Heart left ventricle (tissue), 16 donors: ENCODE data around the gene EHMT2. TPM values are rescaled to one million over a fixed set of nuclear protein-coding genes. Genes with fewer than 3 reads are reported as not detected.

Experiments
- ATAC-seq, 4 donors: fragments of 200-7000 bp; cut with Tn5 transposase; one replicate each; pipeline ENCODE4 v1.9.1; 2020 to 2022; ENCODE audit warnings: moderate library complexity in 4 of 4, mild to moderate bottlenecking in 3 of 4, moderate number of reproducible peaks in 1 of 4
- DNase-seq, 5 donors: peaks; one replicate each; pipeline ENCODE4 v3.0.0-alpha.2; 2020
- H3K27ac ChIP-seq, 12 donors: fragments of 200-600 bp; sonication (generic) in 4 of 12; one replicate each; pipeline versions ENCODE4 v1.5.0 to v1.8.0; 2016 to 2022; ENCODE audit warnings: mild to moderate bottlenecking in 2 of 12
- H3K27me3 ChIP-seq, 9 donors: fragments of 200-600 bp; sonication (generic) in 2 of 9; one replicate each; pipeline versions ENCODE4 v1.5.1 to v1.8.0; 2016 to 2022; ENCODE audit warnings: mild to moderate bottlenecking in 3 of 9
- H3K36me3 ChIP-seq, 9 donors: fragments of 200-600 bp; sonication (generic) in 2 of 9; one replicate each; pipeline versions ENCODE4 v1.5.0 to v1.8.0; 2018 to 2022; ENCODE audit warnings: mild to moderate bottlenecking in 2 of 9
- H3K4me1 ChIP-seq, 12 donors: fragments of 200-600 bp; sonication (generic) in 4 of 12; one replicate each; pipeline versions ENCODE4 v1.5.0 to v1.8.0; 2016 to 2022; ENCODE audit warnings: mild to moderate bottlenecking in 3 of 12
- H3K4me3 ChIP-seq, 12 donors: fragments of 200-600 bp; sonication (generic) in 4 of 12; one replicate each; pipeline versions ENCODE4 v1.5.0 to v1.8.0; 2017 to 2022; ENCODE audit warnings: mild to moderate bottlenecking in 9 of 12, moderate library complexity in 4 of 12
- H3K9me3 ChIP-seq, 12 donors: fragments of 200-600 bp; sonication (generic) in 4 of 12; one replicate each; pipeline versions ENCODE4 v1.5.0 to v1.8.0; 2016 to 2022; ENCODE audit warnings: mild to moderate bottlenecking in 1 of 12
- CTCF ChIP-seq, 12 donors: fragments of 200-600 bp; sonication (generic) in 4 of 12; IDR thresholded peaks; one replicate each; pipeline versions ENCODE4 v1.5.0 to v1.8.0; 2018 to 2022; ENCODE audit warnings: antibody characterized with exemption in 12 of 12, mild to moderate bottlenecking in 5 of 12
- POLR2A ChIP-seq, 2 donors: fragments of 450-650 bp; IDR thresholded peaks; one replicate each; pipeline ENCODE4 v1.6.1; 2017; ENCODE audit warnings: antibody characterized with exemption in 2 of 2, mild to moderate bottlenecking in 2 of 2, moderate library complexity in 2 of 2
- WGBS, 4 donors: extraction: QIAGEN DNeasy Blood & Tissue Kit in 2 of 4; methylation state at CpG; one replicate each; pipeline versions ENCODE4 v1.1.5 to v1.1.7; 2013 to 2018; 5-methylcytosine and 5-hydroxymethylcytosine counted together
- intact Hi-C, 10 donors: fragments of 100-400 bp; cut with DNase I; formaldehyde crosslinking; loops; one replicate each; pipeline versions ENCODE4 v1.11.1 to v1.14.2; 2022
- polyA plus RNA-seq, 2 donors: library from polyadenylated mRNA; stranded (reverse); fragments of 200-250 nt; gene quantifications; one replicate each; pipeline ENCODE4 v1.2.3, GENCODE V29; 2013
- total RNA-seq, 9 donors: library from RNA; depleted of rRNA in 2 of 9; stranded (reverse); fragments of >200 nt in 2 of 9; fragmentation: NEBNext Ultra II Directional in 3 of 9; extraction: Animal tissue kit (Norgen Biotek cat#: 25700) in 3 of 9; gene quantifications; one replicate each; pipeline versions ENCODE4 v1.1.0 to v1.2.4, GENCODE V29; 2016 to 2023
- donor health status: ischemic (EF 13 %, LVEDD 7.1; RV severe dilation, severe dysfunction).
- donor health status: healthy with polysubstance abuse.
- donor health status: DM: no; HTN: yes; CAD: no.
- donor health status: DM: no; HTN: no; CAD: no.
- donor health status: ischemic (EF 25% LVEDD 6.9; RV normal size, moderate dysfunction).
- donor health status: ischemic (EF 25% LVEDD 5.7; RV mildly dilated, moderate dysfunction).
- donor health status: healthy.
- donor health status: DM: yes; HTN: yes; CAD: no.
- donor health status: ischemic (EF 35%, LVEDD 5.7; RV mildly dilated, moderate dysfunction).
- donor health status: nonischemic (EF 11% LVEDD 7.7; RV severe dilation, severe dysfunction).
- donor health status: DM: yes; HTN: yes; CAD: no.
- donor health status: PGD.
- donor health status: ischemic (EF 29% LVEDD 5.4; RV normal size, mild dysfunction).
- donor health status: nonischemic (EF 23%, LVEDD 6.1; RV moderate dilation, normal function).

Gene EHMT2
- total and polyA plus RNA-seq, 11 donors, result 9.0 to 22.1 (median 14.8) TPM

DNA sequence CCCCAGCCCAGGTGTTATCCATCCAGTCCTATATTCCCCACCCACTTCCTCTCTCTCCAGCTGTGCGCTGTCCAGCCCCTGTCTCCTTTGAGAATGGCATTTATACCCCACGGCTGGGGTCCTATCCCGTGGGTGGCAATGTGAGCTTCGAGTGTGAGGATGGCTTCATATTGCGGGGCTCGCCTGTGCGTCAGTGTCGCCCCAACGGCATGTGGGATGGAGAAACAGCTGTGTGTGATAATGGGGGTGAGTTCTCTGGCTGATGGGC, 31.1 kb upstream of the EHMT2 start:
- H3K27ac ChIP-seq, result no peak overlapping the region

DNA sequence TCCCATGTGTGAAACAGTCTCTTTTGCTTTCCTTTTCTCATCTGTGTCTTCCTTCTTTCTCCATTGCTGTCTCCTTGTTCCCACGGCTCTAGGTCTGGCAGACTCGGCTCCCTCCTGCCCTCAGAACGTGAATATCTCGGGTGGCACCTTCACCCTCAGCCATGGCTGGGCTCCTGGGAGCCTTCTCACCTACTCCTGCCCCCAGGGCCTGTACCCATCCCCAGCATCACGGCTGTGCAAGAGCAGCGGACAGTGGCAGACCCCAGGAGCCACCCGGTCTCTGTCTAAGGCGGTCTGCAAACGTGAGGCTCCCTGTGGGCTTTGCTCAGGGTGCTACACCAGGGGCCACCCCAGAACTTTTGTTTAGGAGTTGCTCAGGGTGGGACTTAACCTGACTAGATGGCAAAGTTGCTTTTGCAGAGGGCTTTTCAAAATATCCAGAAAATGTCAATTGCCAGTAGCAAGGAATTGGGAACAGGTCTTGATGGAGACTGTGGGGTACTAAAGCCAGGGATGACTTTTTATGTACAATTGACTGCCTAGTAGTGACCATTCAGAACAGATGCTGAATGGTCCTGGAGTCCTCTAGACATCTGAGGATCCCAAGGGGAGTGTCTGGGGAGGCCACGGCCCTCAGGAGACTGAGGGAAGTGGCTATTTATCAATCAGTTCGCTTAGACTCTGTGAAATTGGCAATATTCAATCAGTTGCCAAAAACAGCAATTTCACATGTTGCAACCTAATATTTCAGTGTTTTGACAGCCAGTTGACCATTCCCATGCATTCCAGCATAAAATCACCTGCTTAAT, 30.6 kb upstream of the EHMT2 start:
- ATAC-seq (no peak), DNase-seq (no peak)
- Histone ChIP-seq H3K4me1 (peaks cover 0 to 17% (median 0%) of the 10 kb centered on the region in 12 donors), H3K27ac (peak overlapping the region in 1 of 12 donors; percentile 75), H3K4me3 (peak overlapping the region in 9 of 12 donors; percentile 15 to 56 (median 39)), H3K36me3 (no peaks in the 10 kb centered on the region), H3K9me3 (no peaks in the 10 kb centered on the region), H3K27me3 (no peaks in the 10 kb centered on the region)
- no peak for TF ChIP-seq CTCF (IDR thresholded peaks at IDR 0.05)
- no peak for TF ChIP-seq POLR2A (IDR thresholded peaks at IDR 0.05)
- 64 to 80% (median 75%) methylated on average over 11 of the region's 11 CpGs for WGBS, 4 donors
- intact Hi-C loops, result no loop called here

More for the DNA sequence above, 31.1 kb upstream of the EHMT2 start:
- H3K36me3 ChIP-seq, result no peaks in the 10 kb centered on the region
- H3K27me3 ChIP-seq, result no peaks in the 10 kb centered on the region
- DNase-seq, result no peak
- peak overlapping the region in 2 of 12 donors; percentile 55 to 56 for H3K4me3 ChIP-seq
- H3K9me3 ChIP-seq, result no peaks in the 10 kb centered on the region
- WGBS, 4 donors, result 76 to 82% (median 78%) methylated on average over 9 of the region's 9 CpGs
- peaks cover 0 to 17% (median 0%) of the 10 kb centered on the region in 12 donors for H3K4me1 ChIP-seq
- no peak for TF ChIP-seq CTCF (IDR thresholded peaks at IDR 0.05)
- no peak for TF ChIP-seq POLR2A (IDR thresholded peaks at IDR 0.05)
- intact Hi-C loops, result no loop called here
- no peak for ATAC-seq

GRCh38 chr6:31927242-31927862, 29.9 kb upstream of the EHMT2 start, which contains the start of gene C2:
Gene C2, plus strand, starts transcription at chr6:31927717. Its CDS starts 36 bp downstream, at chr6:31927753.
- DNase-seq (no peak), ATAC-seq (peak in 3 of 4 donors; percentile 24 to 31 (median 24))
- H3K4me1 ChIP-seq, result peaks cover 0 to 17% (median 0%) of the 10 kb centered on the region in 12 donors
- peak within 1 kb of the TSS in 1 of 12 donors; percentile 75 for H3K27ac ChIP-seq
- intact Hi-C loops, result no loop called here
- TF ChIP-seq CTCF (IDR thresholded peaks at IDR 0.05), result no peak
- no peak for TF ChIP-seq POLR2A (IDR thresholded peaks at IDR 0.05)
- 58 to 62% (median 61%) methylated on average over 11 of the region's 11 CpGs for WGBS, 4 donors
- H3K27me3 ChIP-seq, result no peaks in the 10 kb centered on the region
- H3K4me3 ChIP-seq, result peak within 1 kb of the TSS in 9 of 12 donors; percentile 15 to 56 (median 39)
- no peaks in the 10 kb centered on the region for H3K9me3 ChIP-seq
- no peaks in the 10 kb centered on the region for H3K36me3 ChIP-seq

GRCh38 chr6:31922942-31923341, 25.4 kb upstream of the EHMT2 start:
- WGBS, 4 donors, result 11 to 15% (median 12%) methylated on average over 5 of the region's 5 CpGs
- Histone ChIP-seq H3K27me3 (no peaks in the 10 kb centered on the region), H3K4me3 (no peak overlapping the region), H3K4me1 (peaks cover 0 to 7% (median 0%) of the 10 kb centered on the region in 12 donors), H3K36me3 (no peaks in the 10 kb centered on the region), H3K9me3 (no peaks in the 10 kb centered on the region), H3K27ac (no peak overlapping the region)
- DNase-seq (no peak), ATAC-seq (no peak)
- TF ChIP-seq CTCF (IDR thresholded peaks at IDR 0.05), result peak in 2 of 12 donors; percentile 9 to 13
- no peak for TF ChIP-seq POLR2A (IDR thresholded peaks at IDR 0.05)
- intact Hi-C loops, result no loop called here
